K562 (cell line): ENCODE measurements around the gene ERGIC3. TPM values are rescaled to one million over a fixed set of nuclear protein-coding genes. Genes with fewer than 3 reads are reported as not detected.

Experiments
- CEBPG ChIP-seq, 3 experiments: fragments of 200-800 bp in 1 of 3; sonication (Bioruptor generic) in 1 of 3; sonication (generic) in 1 of 3; formaldehyde crosslinking in 1 of 3; IDR thresholded peaks in 2 of 3; conservative IDR thresholded peaks in 1 of 3; 2 replicates each; pipeline versions ENCODE4 v1.6.1 to v1.8.0; 2016 to 2022; ENCODE audit warnings: missing compliant biosample characterization in 2 of 3, missing genetic modification characterization in 2 of 3, mild to moderate bottlenecking in 1 of 3, missing genetic modification reagents in 1 of 3
- ZNF24 ChIP-seq: fragments of 450-650 bp; IDR thresholded peaks from 2 replicates; pipeline ENCODE4 v1.6.1; 2016
- ZSCAN29 ChIP-seq: fragments of 450-650 bp; IDR thresholded peaks from 2 replicates; pipeline ENCODE4 v1.6.1; 2017
- polyA plus RNA-seq, 8 experiments: library from polyadenylated mRNA; depleted of rRNA in 4 of 8; stranded (reverse) in 5 of 8; unstranded in 3 of 8; fragments of >200 nt; fragmentation: Nextera tagmentation in 2 of 8; fragmentation: Illumina TruSeq in 1 of 8; extraction: Ambion mirVana in 2 of 8; extraction: Trizol in 1 of 8; gene quantifications; 2 replicates each; pipeline versions ENCODE4 v1.2.1 to v1.2.3, GENCODE V29; 2011 to 2014; ENCODE audit warnings: inconsistent platforms in 1 of 8, missing spikeins in 1 of 8
- total RNA-seq, 7 experiments: library from RNA; depleted of rRNA in 6 of 7; stranded (reverse); fragments of >200 nt in 6 of 7; fragmentation: Illumina TruSeq in 2 of 7; extraction: Trizol in 2 of 7; gene quantifications; 2 replicates each; pipeline versions ENCODE4 v1.2.1 to v1.2.3, GENCODE V29; 2011 to 2021; ENCODE audit warnings: low replicate concordance in 1 of 7
- TF ChIP-seq, protein P1 (sequence below), 2 experiments: fragments of 450-650 bp; formaldehyde crosslinking in 1 of 2; IDR thresholded peaks; 2 replicates each; pipeline versions ENCODE4 v1.4.0 to v1.6.1; 2014 to 2020; ENCODE audit warnings: mild to moderate bottlenecking in 2 of 2, borderline replicate concordance in 1 of 2, low read depth in 1 of 2
- TF ChIP-seq, protein P2 (sequence below): fragments of 450-650 bp; IDR thresholded peaks from 2 replicates; pipeline ENCODE4 v1.6.1; 2016; ENCODE audit warnings: borderline replicate concordance
- TF ChIP-seq, protein P3 (sequence below): sonication (generic); formaldehyde crosslinking; IDR thresholded peaks from 2 replicates; pipeline ENCODE4 v1.9.0; 2022; ENCODE audit warnings: mild to moderate bottlenecking, missing genetic modification reagents
- TF ChIP-seq, protein P4 (sequence below): fragments of 250-450 bp; sonication (Bioruptor Pico); IDR thresholded peaks from 2 replicates; pipeline ENCODE4 v1.8.0; 2022; ENCODE audit warnings: moderate library complexity, mild to moderate bottlenecking, inconsistent platforms
- TF ChIP-seq, protein P5 (sequence below), 2 experiments: fragments of 150-350 bp in 1 of 2; IDR thresholded peaks; 2 replicates each; pipeline ENCODE4 v1.6.1; 2012 to 2016; ENCODE audit warnings: low read depth in 2 of 2, low read length in 2 of 2, mild to moderate bottlenecking in 1 of 2, moderate library complexity in 1 of 2

The ERGIC3 gene
- total and polyA plus RNA-seq, 9 of the 15 experiments (the other 6 are each of a cell fraction or from before 2014, with no cell fraction given) = 121 to 278 (median 184) TPM

DNA sequence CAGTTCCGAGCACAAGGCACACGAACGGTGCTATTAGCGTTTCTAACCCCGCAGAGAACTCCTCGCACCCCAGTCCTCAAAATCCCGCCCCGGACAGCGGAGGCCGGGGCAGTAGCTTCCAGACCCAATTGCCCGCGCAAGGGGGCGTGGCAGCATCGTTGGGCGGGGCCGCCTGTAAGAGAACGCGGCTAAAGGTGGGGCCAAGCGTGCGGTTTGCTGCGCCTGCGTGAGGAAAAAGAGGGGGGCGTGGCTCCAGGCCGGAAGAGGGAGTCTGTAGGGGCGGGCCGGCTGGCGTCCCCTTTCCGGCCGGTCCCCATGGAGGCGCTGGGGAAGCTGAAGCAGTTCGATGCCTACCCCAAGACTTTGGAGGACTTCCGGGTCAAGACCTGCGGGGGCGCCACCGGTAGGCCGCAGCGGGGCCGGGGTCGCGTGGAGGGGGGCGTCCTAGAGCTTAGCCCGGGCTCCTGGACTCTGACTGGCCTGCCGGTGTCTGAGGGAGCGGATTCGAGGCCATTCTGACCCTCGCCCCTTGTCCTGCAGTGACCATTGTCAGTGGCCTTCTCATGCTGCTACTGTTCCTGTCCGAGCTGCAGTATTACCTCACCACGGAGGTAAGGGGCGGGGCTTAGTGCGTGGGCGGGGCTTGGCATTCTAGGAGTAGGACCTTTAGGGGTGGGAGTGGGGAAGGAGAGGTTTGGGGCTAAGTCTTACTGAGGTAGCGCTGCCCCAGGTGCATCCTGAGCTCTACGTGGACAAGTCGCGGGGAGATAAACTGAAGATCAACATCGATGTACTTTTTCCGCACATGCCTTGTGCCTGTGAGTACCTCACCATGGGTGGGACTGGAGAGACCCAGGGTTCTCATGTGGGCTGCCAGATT is at the start of gene ERGIC3 (continued):
- TF ChIP-seq, protein P1, sequence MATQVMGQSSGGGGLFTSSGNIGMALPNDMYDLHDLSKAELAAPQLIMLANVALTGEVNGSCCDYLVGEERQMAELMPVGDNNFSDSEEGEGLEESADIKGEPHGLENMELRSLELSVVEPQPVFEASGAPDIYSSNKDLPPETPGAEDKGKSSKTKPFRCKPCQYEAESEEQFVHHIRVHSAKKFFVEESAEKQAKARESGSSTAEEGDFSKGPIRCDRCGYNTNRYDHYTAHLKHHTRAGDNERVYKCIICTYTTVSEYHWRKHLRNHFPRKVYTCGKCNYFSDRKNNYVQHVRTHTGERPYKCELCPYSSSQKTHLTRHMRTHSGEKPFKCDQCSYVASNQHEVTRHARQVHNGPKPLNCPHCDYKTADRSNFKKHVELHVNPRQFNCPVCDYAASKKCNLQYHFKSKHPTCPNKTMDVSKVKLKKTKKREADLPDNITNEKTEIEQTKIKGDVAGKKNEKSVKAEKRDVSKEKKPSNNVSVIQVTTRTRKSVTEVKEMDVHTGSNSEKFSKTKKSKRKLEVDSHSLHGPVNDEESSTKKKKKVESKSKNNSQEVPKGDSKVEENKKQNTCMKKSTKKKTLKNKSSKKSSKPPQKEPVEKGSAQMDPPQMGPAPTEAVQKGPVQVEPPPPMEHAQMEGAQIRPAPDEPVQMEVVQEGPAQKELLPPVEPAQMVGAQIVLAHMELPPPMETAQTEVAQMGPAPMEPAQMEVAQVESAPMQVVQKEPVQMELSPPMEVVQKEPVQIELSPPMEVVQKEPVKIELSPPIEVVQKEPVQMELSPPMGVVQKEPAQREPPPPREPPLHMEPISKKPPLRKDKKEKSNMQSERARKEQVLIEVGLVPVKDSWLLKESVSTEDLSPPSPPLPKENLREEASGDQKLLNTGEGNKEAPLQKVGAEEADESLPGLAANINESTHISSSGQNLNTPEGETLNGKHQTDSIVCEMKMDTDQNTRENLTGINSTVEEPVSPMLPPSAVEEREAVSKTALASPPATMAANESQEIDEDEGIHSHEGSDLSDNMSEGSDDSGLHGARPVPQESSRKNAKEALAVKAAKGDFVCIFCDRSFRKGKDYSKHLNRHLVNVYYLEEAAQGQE (IDR thresholded peaks at IDR 0.05; ENCODE audit: borderline replicate concordance) = no peak
- TF ChIP-seq, protein P1 (CRISPR knock-in tag; IDR thresholded peaks at IDR 0.05; ENCODE audit: low read depth) = no peak
- TF ChIP-seq ZNF24 (no peak), CEBPG (CRISPR knock-in tag; IDR thresholded peaks at IDR 0.05) (peak; percentile 74), CEBPG (tag; conservative IDR thresholded peaks at IDR 0.05 in 1 of 2, IDR thresholded peaks at IDR 0.05 in 1 of 2) (no peak), ZSCAN29 (no peak)
- TF ChIP-seq, protein P2, sequence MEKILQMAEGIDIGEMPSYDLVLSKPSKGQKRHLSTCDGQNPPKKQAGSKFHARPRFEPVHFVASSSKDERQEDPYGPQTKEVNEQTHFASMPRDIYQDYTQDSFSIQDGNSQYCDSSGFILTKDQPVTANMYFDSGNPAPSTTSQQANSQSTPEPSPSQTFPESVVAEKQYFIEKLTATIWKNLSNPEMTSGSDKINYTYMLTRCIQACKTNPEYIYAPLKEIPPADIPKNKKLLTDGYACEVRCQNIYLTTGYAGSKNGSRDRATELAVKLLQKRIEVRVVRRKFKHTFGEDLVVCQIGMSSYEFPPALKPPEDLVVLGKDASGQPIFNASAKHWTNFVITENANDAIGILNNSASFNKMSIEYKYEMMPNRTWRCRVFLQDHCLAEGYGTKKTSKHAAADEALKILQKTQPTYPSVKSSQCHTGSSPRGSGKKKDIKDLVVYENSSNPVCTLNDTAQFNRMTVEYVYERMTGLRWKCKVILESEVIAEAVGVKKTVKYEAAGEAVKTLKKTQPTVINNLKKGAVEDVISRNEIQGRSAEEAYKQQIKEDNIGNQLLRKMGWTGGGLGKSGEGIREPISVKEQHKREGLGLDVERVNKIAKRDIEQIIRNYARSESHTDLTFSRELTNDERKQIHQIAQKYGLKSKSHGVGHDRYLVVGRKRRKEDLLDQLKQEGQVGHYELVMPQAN = peak; percentile 84; the same call in 1 of the 2 replicates
- TF ChIP-seq, protein P3, sequence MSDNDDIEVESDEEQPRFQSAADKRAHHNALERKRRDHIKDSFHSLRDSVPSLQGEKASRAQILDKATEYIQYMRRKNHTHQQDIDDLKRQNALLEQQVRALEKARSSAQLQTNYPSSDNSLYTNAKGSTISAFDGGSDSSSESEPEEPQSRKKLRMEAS (CRISPR knock-in tag) = peak; percentile 83
- TF ChIP-seq, protein P4, sequence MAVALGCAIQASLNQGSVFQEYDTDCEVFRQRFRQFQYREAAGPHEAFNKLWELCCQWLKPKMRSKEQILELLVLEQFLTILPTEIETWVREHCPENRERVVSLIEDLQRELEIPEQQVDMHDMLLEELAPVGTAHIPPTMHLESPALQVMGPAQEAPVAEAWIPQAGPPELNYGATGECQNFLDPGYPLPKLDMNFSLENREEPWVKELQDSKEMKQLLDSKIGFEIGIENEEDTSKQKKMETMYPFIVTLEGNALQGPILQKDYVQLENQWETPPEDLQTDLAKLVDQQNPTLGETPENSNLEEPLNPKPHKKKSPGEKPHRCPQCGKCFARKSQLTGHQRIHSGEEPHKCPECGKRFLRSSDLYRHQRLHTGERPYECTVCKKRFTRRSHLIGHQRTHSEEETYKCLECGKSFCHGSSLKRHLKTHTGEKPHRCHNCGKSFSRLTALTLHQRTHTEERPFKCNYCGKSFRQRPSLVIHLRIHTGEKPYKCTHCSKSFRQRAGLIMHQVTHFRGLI (CRISPR knock-in tag) = no peak
- TF ChIP-seq, protein P5, sequence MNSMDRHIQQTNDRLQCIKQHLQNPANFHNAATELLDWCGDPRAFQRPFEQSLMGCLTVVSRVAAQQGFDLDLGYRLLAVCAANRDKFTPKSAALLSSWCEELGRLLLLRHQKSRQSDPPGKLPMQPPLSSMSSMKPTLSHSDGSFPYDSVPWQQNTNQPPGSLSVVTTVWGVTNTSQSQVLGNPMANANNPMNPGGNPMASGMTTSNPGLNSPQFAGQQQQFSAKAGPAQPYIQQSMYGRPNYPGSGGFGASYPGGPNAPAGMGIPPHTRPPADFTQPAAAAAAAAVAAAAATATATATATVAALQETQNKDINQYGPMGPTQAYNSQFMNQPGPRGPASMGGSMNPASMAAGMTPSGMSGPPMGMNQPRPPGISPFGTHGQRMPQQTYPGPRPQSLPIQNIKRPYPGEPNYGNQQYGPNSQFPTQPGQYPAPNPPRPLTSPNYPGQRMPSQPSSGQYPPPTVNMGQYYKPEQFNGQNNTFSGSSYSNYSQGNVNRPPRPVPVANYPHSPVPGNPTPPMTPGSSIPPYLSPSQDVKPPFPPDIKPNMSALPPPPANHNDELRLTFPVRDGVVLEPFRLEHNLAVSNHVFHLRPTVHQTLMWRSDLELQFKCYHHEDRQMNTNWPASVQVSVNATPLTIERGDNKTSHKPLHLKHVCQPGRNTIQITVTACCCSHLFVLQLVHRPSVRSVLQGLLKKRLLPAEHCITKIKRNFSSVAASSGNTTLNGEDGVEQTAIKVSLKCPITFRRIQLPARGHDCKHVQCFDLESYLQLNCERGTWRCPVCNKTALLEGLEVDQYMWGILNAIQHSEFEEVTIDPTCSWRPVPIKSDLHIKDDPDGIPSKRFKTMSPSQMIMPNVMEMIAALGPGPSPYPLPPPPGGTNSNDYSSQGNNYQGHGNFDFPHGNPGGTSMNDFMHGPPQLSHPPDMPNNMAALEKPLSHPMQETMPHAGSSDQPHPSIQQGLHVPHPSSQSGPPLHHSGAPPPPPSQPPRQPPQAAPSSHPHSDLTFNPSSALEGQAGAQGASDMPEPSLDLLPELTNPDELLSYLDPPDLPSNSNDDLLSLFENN (IDR thresholded peaks at IDR 0.05; ENCODE audit: low read depth in 2 of 2, low read length in 2 of 2) = no peak
